HUDEP-2 (cell line): ENCODE measurements around the gene PGBD1.
A peak's percentile ranks its signal among the peaks of the same experiment; 100 is the strongest.
"Not testable (repeated sequence)": the region's sequence is repeated elsewhere in the genome, so short reads cannot be mapped to it uniquely, and the experiment has no call there.

Experiments used
- DNase-seq, 76 experiments: peaks; one replicate each; lab custom pipeline; 2025; ENCODE audit not compliant: unreplicated experiment in 76 of 76; lab: John Stamatoyannopoulos, UW

Gene PGBD1

GRCh38 chr6:28267695-28268059, 13.7 kb upstream of the PGBD1 start:
- DNase-seq: no peak

- DNase-seq: peak in 16 of 76 experiments; percentile 7 to 54 (median 35)
These were observed 11.9 kb upstream of the PGBD1 start for GRCh38 chr6:28269492-28269891.

- no peak for DNase-seq
These were observed 6.5 kb upstream of the PGBD1 start for GRCh38 chr6:28274888-28275287.

- DNase-seq: no peak
These were observed 3.6 kb upstream of the PGBD1 start for GRCh38 chr6:28277746-28278145.

- no peak for DNase-seq
These were observed 631 bp upstream of the PGBD1 start for GRCh38 chr6:28280595-28281287.

GRCh38 chr6:28282926-28283325, 1.6 kb downstream of the PGBD1 start:
- peak in 22 of 76 experiments; percentile 5 to 44 (median 17) for DNase-seq

- DNase-seq: no peak
These were observed 10.2 kb downstream of the PGBD1 start for GRCh38 chr6:28291573-28291972.

- no peak for DNase-seq
These were observed 14.0 kb downstream of the PGBD1 start for GRCh38 chr6:28295326-28295725.

- no peak for DNase-seq
These were observed 15.2 kb downstream of the PGBD1 start for GRCh38 chr6:28296520-28297060.

GRCh38 chr6:28303570-28303969, 22.2 kb downstream of the PGBD1 start:
- no peak for DNase-seq

GRCh38 chr6:28306363-28306762, 25.0 kb downstream of the PGBD1 start:
- not testable (repeated sequence) for DNase-seq

GRCh38 chr6:28311139-28311823, 29.9 kb downstream of the PGBD1 start:
- DNase-seq: peak in 1 of 76 experiments; percentile 8

- no peak for DNase-seq
These were observed 31.6 kb downstream of the PGBD1 start for GRCh38 chr6:28312939-28313338.

- DNase-seq: peak in 73 of 76 experiments; percentile 27 to 90 (median 70)
These were observed 34.3 kb downstream of the PGBD1 start for GRCh38 chr6:28315628-28316027.

- DNase-seq: not testable (repeated sequence)
These were observed 36.5 kb downstream of the PGBD1 start for GRCh38 chr6:28317866-28318265.

- no peak for DNase-seq
These were observed 41.3 kb downstream of the PGBD1 start for GRCh38 chr6:28322661-28323060.

- DNase-seq: no peak
These were observed 42.5 kb downstream of the PGBD1 start for GRCh38 chr6:28323813-28324424.

- no peak for DNase-seq
These were observed 45.1 kb downstream of the PGBD1 start for GRCh38 chr6:28326371-28326948.

- DNase-seq: peak in 41 of 76 experiments; percentile 20 to 76 (median 51)
These were observed 48.7 kb downstream of the PGBD1 start for GRCh38 chr6:28330041-28330440.

- DNase-seq: peak in 1 of 76 experiments; percentile 13
These were observed 51.7 kb downstream of the PGBD1 start for GRCh38 chr6:28333047-28333446.

GRCh38 chr6:28333599-28334018, 52.2 kb downstream of the PGBD1 start:
- peak in 2 of 76 experiments; percentile 27 to 33 for DNase-seq
